OCI-LY1 (cell line): ENCODE measurements around the gene CSF1.

Experiments used
- EZH2 ChIP-seq: fragments of 200-600 bp; sonication (generic), shearing (Covaris generic); IDR thresholded peaks from 2 replicates; pipeline ENCODE4 v1.8.0; 2017; ENCODE audit warnings: borderline replicate concordance, mixed run types, mild to moderate bottlenecking, antibody characterized with exemption, low read length, moderate library complexity, mixed read lengths
- TF ChIP-seq, protein P1 (sequence below): fragments of 200-600 bp; sonication (generic), shearing (Covaris generic); IDR thresholded peaks from 2 replicates; pipeline ENCODE4 v1.5.1; 2017; ENCODE audit warnings: mild to moderate bottlenecking, antibody characterized with exemption, low read length, moderate library complexity, mixed read lengths

DNA sequence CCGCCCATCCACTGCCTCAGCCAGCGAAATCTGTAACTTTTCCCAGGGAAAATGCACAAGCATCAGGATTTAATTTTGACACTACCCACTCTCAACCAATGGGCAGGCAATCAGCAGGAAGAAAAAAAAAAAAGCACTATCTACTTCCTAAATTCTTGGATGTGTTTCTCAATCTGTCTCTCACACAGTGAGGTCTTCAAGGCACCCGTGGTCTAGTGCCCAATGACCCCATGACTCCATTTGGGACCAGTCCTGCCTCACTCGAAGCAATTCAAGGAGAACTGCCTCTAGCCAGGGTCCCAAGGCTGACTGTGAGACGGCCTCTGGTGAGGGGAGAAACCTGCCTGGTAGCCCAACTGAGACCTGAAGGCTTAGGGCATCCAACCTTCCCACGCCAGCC is 35.9 kb downstream of the CSF1 start:
- TF ChIP-seq, protein P1, sequence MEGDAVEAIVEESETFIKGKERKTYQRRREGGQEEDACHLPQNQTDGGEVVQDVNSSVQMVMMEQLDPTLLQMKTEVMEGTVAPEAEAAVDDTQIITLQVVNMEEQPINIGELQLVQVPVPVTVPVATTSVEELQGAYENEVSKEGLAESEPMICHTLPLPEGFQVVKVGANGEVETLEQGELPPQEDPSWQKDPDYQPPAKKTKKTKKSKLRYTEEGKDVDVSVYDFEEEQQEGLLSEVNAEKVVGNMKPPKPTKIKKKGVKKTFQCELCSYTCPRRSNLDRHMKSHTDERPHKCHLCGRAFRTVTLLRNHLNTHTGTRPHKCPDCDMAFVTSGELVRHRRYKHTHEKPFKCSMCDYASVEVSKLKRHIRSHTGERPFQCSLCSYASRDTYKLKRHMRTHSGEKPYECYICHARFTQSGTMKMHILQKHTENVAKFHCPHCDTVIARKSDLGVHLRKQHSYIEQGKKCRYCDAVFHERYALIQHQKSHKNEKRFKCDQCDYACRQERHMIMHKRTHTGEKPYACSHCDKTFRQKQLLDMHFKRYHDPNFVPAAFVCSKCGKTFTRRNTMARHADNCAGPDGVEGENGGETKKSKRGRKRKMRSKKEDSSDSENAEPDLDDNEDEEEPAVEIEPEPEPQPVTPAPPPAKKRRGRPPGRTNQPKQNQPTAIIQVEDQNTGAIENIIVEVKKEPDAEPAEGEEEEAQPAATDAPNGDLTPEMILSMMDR = no peak
- TF ChIP-seq EZH2 = no peak
